G401 (cell line): ENCODE data around the gene RHPN2. TPM values are rescaled to one million over a fixed set of nuclear protein-coding genes. Genes with fewer than 3 reads are reported as not detected.

Experiments used
- total RNA-seq: library from RNA; depleted of rRNA; stranded (reverse); fragments of >200 nt; shearing (Covaris generic); gene quantifications from 2 replicates; pipeline ENCODE4 v1.2.3, GENCODE V29; 2014; rRNA removed

Gene RHPN2
- total RNA-seq, 1 experiment from 2014 or later = 10.6 TPM

Other genes starting within 250 kb of the RHPN2 start
- gene SLC7A9, start 195.1 kb downstream of the RHPN2 start, total RNA-seq = 0.51 TPM in 1 of 2 replicates, not detected in the other
- 12.6 and 22.4 TPM in 2 replicates for gene CEP89, start 92.9 kb downstream of the RHPN2 start, total RNA-seq
- 2.9 and 13.2 TPM in 2 replicates for gene FAAP24, start 92.6 kb downstream of the RHPN2 start, total RNA-seq
- 5.9 and 7.7 TPM in 2 replicates for gene GPATCH1, start 16.3 kb upstream of the RHPN2 start, total RNA-seq
- gene WDR88, start 67.2 kb upstream of the RHPN2 start, total RNA-seq = not detected in 2 replicates
- gene LRP3, start 129.4 kb upstream of the RHPN2 start, total RNA-seq = 66.4 and 81.7 TPM in 2 replicates
- not detected in 2 replicates for gene SLC7A10, start 161.0 kb upstream of the RHPN2 start, total RNA-seq
- 9.8 and 10.9 TPM in 2 replicates for gene CEBPA, start 237.6 kb upstream of the RHPN2 start, total RNA-seq